Measurements from ENCODE around the gene MSI2.

MSI2 gene

DNA sequence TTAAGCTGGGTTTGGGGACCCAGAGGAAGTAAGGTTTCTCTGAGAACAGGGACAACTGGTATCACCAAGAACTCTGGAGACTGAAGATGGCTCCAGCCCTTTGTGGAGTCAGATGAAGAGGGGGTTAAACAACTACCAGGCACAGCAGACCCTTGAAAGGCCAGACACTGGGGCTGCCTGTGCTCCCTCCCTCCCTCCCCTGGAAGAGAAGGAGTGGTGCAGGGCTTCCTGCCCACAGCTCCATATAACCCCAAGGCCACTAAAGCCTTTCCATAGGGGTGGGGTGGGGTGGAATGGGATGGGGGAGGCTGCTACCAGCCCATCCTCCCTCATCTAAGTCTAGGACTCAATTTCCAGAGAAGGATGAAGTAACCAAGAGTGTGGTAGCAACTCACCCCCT, 422.1 kb downstream of the MSI2 start:
- no peak for DNase-seq

DNA sequence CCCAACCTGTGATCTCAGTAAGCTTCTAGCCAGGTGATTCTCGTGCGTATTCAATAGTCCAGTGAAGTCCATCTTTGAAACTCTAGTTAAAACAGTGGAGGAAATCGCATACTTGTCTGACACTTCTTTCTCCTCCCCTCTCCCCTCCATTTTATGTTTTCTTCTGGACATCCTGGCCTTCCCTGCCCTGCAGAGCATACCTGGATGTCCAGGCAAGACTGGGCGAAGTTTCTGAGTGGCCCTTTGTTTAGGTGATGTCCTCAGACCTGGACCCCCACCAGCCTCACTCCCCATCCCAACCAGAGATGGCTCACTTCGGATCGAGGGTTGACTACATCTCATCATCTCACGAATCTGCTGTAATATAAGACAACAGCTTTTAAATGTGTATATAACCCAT, 423.0 kb downstream of the MSI2 start:
- no peak for DNase-seq

DNA sequence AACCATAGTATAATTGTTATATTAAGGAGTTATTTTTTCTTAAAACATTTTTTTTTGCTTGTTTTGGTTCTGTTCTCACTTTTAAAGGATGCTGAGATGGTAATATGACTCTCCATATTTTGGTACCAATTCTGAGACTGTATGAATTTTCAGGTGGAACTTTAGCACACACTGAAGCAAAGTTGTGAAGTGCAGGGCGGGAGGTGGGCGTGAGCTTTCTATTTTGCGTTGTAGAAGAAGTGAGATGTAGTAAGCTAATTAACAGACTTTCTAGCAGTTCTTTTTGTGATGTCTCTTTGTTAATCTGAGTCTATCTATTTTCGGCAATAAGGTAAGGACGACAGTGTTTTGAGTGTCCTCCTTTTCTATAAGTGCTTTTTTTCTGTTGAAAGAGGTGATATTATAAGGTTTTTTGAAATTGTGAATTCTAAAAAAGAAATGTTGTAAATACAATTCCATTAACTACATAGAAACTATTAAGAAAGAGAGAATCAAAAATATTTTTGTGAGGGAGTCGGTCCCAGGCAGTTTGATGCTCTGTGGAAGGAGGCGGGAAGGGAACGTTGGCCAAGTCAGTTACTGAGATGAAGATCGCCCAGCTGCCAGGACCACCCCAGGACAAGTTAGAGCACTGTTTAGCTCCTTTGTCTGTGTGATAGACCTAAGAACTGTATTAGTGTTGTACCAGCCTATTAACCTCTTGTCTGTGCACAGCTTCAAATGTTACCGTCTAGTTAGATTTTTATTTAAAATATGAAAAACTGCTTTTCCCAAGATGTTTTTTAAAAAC, 423.8 kb downstream of the MSI2 start:
- DNase-seq, result no peak

DNA sequence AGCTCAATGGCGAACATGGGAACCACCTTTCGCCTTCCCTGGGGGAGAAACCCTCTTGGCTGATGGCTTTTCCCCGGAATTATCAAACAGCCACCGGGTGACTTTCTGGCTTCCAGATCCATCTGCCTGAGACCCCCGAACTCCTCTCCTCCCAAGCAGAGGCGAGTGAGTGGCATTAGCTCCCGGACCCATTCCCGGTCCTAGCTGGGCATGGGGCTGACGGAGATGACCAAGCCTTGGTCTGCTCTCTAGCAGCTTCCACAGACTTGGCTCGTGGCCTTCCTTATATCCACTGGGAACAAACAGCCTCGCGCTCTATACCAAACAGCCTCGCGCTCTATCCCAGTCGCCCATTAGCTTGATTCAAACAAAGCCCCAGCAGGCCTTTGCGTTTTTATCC, 426.4 kb downstream of the MSI2 start:
- no peak for DNase-seq

DNA sequence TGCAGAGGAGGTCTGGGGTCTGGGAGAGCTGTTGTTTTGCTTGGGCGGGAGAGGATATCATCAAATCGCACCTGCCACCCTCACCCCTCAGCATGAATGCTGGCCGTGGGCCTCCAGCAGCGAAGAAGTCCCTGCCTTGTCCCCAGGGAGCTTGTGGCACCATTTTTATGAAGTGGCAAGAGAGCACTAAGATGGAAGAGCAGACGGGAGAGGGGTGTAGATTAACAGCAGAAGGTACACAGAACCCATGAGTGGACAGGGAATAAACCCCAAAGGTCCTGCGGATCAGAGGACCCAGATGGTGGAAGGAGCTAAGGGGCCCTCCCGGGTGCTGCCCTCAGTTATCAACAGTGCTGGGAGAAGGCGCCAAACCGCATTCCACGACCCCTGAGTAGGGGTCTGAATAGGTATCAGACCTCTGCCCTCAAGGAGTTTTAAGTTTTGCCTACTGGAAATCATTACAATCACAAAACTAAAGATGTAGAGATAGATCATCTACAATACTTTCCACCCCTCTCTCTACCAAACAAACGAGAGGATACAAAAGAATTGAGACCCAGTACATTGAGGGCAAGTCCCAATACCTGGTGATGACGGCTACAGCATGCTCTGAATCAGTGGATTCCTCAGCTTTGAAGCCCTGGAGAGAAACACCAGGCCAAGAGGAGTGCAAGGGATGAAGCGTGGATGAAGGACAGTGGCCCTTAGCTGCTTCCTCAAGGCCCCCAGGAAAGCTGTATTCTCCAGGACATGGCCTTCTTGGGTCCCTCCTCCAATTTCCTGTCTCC, 428.6 kb downstream of the MSI2 start:
- DNase-seq, result no peak

DNA sequence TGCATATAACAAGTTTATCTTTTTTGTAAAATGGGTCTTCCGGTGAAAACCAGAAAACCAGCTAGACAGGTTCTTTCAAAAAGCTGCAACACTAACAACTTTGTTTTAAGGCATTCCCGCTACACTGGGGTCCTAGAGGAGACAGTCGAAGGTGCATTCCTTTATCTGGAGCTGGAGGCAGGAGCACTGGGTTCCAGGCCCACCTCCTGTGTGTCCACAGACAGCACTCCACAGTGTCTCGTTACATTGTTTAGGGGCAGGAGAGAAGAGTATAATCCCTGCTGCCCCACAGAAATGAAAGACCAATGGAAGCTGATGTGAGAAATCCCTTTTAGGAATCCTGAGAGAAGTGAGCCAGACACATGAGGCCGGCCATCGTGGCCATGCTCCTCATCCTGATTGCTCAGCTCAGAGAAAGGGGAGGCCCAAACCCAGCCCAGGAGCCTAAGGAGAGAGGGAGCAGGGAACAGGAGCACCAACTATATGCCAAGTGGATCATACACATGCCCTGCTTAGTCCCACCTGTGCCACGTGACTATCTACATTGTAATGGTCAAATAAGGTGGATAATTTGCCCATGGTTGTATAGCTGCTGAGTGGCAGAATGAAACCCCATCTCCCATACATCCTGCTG, 429.3 kb downstream of the MSI2 start:
- no peak for DNase-seq

DNA sequence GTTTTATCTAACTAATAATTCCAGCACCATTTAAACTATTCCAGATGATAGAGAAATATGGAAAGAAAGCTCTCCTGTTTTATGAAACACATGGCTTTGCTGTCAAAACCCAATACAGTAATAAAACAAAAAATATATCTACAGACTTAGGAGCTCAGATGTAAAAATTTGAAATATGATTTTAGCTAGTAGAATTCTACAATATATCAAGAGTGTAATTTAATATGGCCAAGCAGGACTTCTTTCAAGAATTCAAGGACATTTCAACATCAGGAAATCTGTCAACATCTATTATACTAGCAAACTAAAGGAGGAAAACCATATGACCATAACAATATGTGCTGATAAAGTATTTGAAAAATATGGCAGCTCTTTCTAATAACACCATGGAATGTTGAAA, 431.3 kb downstream of the MSI2 start:
- no peak for DNase-seq

DNA sequence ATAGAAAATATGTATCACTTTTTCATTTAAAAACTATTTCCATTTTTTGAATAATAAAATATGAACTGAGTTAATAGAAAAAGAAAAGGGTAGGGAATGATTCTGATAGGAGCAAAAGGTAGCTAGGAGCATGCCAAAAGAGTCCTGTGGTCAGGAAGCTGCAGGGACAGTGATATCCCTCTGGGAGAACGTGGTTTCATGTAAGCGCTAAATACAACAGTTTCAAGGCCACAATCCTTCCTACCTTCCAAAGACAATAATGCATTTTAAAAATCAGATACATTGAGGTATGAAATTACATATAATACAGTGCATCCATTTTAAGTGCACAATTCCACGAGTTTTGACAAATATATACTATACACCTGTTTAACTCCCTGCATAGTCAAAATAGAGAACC, 432.9 kb downstream of the MSI2 start:
- no peak for DNase-seq

DNA sequence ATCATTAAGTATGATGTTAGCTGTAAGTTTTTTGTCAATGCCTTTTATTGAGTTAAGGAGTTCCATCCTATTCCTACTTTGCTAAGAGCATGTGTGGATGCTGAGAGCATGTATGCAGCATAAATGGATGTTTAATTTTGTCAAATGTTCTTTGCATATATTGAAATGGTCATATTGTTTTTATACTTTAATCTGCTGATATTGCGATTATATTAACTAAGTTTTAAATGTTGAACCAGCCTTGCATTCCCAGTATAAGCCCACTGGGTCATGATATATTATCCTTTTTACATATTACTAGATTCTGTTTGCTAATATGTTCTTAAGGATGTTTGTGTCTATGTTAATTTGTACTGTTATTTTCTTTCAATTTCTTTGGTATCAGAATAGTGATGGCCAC, 435.6 kb downstream of the MSI2 start:
- DNase-seq, result no peak

DNA sequence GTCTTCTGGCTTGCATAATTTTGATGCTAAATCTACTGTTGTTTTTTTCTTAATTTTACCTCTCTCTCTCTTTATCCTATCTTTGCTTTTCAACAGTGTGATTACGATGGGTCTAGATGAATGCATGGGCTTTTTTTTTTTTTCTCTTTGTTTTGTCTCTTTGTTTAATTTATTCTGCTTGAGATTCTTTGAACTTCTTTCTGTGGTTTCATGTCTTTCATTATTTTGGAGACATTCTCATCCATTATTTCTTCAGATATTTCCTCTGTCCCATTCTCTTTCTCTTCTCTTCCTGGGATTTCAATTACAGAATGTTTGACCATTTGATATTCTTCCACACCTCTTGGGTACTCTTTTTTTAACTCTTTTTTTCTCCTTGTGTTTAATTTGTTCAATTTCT, 436.4 kb downstream of the MSI2 start:
- DNase-seq, result no peak

DNA sequence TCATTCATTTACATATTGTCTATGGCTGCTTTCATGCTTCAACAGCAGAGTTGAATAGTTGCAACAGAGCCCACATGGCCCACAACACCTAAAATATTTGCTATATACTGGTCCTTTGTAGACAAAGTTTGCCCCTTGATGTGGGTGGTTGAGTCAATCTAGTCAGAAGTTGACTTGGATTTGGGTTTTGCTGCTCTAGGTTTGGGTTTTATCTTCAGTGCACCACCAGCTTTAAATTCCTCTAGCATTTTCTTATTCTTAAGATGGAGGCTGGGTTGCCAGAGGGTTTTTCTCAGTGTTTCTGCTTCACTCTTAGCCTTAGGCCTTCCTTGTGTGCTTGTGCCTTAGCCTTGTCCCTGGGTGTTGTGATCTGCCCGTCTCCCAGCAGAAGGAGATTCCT, 437.7 kb downstream of the MSI2 start:
- no peak for DNase-seq

DNA sequence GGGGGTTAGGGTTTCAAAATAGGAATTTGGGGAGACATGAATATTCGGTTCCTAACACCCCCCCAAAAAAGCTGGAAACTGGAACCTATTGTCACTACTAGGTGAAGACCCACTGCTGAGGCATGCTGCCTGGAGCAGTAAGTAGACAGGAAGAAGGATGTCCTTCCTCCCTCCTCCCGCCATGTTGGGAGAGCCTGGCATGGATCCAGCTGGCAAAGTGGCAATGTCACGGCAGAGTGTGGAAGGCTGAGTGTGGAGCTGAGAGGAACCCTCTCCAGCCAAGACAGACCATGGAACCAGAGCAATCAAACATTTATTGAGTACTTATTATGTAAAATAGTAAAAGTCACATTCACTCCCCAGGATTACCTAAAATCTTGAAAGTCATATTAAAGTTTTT, 439.7 kb downstream of the MSI2 start:
- DNase-seq, result no peak

DNA sequence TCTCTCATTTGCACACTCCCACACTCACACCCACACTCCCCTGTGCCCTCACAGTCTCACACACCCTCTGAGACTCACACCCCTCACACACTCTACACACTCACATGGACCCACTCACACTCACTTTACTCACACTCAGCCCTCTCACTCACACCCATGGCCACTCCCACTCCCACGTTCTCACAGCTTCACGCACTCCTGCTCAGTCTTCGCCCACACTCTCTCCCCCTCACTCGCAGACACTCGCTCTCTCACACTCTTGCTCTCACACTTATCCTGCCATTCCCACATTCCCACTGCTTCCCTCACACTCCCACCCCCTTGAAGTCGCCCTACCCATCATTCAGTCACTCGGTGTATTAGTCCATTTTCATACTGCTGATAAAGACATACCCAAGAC, 440.9 kb downstream of the MSI2 start:
- DNase-seq, result no peak

DNA sequence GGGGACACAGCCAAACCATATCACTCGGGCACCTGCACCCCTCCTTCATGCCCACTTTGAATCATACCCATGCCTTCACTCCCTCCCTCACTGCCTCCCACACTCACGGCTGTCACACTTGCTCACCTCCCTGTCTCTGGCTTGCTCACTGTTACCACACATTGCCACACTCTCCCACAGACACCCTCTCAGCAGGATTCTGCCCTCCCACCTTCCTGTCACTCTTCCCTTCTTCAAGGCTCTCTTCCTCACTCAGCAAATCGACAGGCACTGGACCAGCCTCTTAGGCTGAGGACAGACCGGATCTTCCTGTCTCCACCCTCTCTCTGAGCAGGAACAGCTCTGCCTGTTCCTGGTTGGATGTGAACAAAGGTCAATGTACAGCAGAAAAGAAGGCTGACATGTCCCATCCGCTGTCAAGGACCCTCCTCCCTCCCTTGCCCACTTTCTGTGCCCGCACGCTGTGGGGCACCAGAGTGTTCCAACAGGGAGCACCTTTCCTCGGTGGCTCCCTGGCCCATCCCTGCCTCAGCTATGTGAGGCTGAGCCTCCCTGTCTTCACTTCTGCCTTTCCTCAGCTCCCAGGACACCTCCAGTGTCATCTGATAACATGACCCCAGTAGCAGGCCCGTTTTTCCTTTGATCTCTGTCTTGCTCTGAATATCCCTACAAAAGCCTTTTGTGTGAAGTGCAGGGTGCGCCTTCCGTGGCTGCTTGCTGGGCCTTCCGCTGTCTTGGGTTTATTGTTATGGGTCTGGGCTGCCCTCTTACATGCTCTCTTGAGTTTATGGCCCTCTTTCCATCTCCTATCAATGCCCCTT, 441.8 kb downstream of the MSI2 start:
- DNase-seq, result no peak

DNA sequence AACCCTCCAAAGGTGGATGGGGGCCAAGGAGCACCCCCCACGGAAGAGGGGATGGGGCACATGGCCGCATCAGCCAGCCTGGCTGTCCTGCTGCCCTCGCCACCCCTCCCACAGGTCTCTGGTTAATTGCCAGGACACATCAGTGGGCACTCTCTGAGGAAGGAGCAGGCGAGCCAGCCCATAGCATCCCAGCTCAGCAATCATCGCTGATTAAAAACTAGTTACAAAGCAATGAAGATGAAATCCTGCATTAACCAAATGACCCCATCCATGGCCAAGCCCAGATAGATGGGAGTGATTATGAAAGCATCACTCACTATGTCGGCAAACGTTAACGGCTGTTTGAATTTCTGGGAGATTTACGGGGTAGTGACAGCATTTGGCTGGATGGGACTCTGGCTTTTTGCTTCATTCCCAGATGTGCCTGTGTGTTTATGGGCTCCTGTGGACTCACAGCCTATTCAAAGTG, 443.5 kb downstream of the MSI2 start:
- DNase-seq, result no peak

DNA sequence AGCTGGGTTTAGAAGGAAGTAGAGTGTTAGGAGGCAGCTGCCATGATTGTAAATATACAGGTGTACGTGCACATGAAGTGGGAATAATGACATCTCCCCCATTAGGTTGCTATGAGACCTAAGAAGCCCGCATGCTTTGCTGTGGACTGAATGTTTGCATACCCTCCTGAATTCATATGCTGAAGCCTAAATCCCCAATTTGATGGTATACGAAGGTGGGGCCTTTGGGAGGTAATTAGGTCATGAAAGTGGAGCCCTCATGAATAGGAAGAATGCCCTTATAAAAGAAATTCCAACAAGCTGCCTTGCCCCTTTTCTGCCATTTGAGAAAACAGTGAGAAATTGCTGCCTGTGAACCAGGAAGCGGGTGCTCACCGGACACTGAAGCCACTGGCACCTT, 444.8 kb downstream of the MSI2 start:
- peak; percentile 21 for DNase-seq

DNA sequence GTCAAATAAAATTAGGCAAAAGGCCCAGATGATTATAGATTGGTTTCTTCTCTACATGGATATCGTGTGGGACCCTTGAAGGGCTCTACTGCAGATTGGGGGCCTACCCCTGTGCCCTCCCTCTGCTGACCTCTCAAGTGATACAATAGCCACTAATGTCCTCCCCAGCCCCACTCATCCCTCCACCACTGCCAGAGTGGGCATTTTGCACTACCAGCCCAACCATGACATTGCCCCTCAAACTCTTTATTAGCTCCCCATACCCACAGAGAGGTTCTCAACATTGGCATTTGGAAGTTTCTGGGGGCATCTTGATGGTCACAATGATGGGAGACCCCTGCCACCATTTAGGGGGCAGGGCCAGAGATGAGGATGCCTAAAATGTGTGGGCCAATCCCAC, 446.9 kb downstream of the MSI2 start:
- DNase-seq, result no peak

DNA sequence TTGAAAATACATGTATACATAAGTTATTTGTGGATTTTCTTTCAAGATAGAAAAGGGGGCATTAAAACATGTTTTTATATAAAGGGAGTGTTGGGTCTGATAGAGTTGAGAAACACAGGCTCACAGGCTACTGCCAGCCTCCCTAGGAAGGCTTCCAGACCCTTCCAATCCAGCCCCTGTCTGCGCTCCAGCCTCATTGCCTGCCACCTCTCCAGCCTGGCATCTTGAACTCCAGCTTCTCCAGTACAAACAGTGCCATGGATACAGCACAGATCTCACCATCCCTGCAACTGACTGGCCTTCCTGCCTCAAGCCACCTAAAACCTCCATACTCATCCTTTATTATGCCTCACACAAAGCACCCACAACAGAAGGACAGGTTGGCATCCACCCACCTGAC, 448.1 kb downstream of the MSI2 start:
- no peak for DNase-seq

DNA sequence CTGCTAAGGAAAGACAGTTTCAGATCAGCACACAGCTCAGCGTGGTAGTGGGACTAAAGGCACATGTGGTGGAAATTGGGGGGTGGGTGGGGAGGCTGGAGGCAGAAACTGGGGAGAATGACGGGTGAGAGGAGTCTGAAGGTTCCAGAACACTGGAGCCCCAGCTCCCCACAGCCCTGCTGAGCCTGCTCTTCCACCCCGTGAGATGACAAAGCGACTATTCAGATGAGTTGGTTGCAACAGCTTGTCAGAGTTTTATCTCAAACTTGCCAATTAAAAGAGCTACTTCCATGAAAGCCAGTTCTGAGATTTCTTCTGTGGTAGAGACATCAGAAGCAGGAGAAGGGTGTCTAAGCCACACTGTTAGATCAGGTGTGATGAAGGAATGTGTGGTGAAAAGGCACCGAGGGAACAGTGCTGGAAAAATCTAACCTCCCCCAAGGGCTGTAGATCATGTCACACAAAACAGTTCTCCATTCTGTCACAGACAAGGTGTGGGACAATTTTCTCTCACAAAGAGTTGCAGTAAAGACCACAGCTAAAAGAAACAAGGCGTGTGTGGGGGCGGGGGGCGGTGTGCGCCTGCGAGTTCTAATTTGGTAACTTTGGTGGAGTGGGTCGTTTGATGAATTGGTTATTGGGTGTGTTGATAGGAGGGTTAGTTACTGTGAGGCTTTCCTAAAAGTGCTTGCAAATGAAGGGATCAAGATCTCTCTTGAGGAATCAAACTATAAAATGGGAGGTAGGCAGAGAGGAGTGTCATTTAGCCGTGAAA, 449.8 kb downstream of the MSI2 start:
- DNase-seq, result no peak

DNA sequence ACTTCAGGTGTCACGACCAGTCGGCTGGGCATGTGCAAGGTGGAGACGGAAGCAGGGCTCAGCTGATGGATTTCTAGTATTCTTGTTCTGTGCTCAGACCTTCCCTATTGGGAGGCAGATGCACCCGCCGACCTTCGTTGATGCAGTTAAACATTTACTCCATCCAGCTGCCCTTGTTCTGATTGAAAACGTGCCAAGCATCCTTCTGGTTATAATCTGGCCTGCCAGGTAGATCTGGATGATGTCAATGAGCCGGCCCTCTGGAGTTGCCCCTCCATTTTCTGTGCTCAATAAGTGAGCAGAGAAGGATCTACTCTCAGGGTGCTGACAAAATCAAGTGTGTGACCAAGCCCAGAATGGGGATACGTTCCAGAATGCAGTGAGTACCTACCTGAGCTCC, 450.4 kb downstream of the MSI2 start:
- DNase-seq, result no peak

DNA sequence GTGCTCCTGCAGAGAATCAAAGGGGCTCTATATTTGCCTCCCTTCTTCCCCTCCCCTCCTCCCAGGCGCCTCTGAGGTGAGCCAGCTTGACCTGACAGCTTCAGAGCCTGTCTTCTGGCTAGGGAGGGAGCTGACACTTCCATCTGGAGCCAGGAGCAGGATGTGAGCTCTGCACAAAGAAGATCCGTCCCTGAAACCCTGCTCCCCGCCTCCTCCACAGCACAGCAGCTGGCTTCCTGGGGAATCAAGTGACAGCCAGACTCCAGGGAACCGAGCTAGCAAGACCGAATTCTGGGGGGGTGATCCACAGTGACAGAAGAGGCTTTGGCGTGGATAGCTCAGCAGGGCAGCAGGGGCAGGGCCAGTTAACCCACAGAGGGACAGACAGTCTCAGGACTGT, 451.6 kb downstream of the MSI2 start:
- DNase-seq, result peak; percentile 25

DNA sequence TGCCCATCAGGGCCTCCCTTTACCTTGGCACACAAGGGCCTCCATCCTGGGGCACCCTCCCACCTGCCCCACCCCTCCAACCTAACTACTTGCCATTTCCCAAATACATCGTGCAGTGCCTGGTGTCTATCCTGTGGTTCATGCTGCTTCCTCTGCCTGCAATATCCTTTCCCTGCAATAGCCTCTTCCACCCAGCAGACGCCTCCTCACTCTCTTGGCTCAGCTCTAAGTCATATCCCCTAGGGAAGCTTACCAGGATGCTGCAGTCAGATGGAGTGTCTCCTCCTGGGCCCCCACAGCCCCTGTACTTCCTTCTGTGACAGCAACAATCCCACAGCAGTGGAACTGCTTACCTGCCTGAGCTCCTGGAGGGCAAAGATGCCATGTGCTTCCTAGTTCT, 452.1 kb downstream of the MSI2 start:
- no peak for DNase-seq

Measured in NCI-H510A (cell line).